Neuron (in vitro differentiated cells): Measurements from ENCODE around the gene RELL1.

ENCODE experiments used
- H2AFZ ChIP-seq: one replicate; pipeline ENCODE4 v1.6.1; 2013; ENCODE audit warnings: low read depth, mild to moderate bottlenecking, inconsistent platforms, low read length, moderate library complexity
- H3K27me3 ChIP-seq: one replicate; pipeline ENCODE4 v1.6.1; 2013; ENCODE audit warnings: low read length; ENCODE audit not compliant: insufficient read depth
- H3K36me3 ChIP-seq: one replicate; pipeline ENCODE4 v1.6.1; 2013; ENCODE audit warnings: low read length; ENCODE audit not compliant: insufficient read depth
- H3K4me1 ChIP-seq: one replicate; pipeline ENCODE4 v1.6.1; 2013; ENCODE audit warnings: low read length; ENCODE audit not compliant: insufficient read depth
- H3K4me3 ChIP-seq: 2 replicates; pipeline ENCODE4 v1.5.1; 2013; ENCODE audit warnings: mild to moderate bottlenecking, low read length, moderate library complexity
- H3K9me3 ChIP-seq: one replicate; pipeline ENCODE4 v1.6.1; 2013; ENCODE audit warnings: low read length

The RELL1 gene

DNA sequence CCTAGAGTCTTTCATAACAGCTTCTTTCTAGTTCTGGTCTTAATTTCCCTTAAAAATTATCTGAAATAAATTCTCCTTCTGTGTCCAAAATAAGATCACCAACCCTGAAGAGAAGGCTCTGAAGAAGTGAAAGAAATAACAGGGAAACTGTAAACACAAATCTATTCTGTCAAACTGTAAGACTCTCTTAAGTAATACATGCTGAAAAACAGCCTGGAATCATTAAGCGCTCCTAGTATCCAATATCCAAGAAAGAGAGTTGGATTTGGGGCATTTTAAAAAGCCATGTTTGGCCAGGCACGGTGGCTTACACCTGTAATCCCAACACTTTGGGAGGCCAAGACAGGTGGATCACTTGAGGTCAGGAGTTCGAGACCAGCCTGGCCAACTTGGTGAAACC, 53.3 kb downstream of the RELL1 start:
- Histone ChIP-seq H3K9me3 (no peaks in the 10 kb centered on the region), H2AFZ (no peak overlapping the region), H3K27me3 (no peaks in the 10 kb centered on the region), H3K36me3 (peaks cover 7% of the 10 kb centered on the region), H3K4me3 (no peak overlapping the region), H3K4me1 (no peaks in the 10 kb centered on the region)

DNA sequence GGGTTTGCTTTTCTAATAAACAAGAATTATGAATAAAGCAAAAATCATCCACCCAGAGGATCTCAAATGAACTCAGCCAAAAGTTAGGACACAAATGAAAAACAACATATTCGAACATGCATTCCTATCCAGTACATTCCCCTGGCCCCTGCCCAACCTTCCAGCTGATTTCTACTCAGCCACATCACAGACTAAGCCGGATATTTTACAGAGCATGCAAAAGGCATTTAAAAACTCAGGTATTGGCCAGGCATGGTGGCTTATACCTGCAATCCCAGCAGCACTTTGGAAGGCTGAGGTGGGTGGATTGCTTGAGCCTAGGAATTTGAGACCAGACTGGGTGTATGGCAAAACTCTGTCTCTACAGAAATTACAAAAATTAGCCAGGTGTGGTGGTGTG, 54.6 kb downstream of the RELL1 start:
- H3K9me3 ChIP-seq = no peaks in the 10 kb centered on the region
- H3K4me3 ChIP-seq = no peak overlapping the region
- peaks cover 7% of the 10 kb centered on the region for H3K36me3 ChIP-seq
- peaks cover 7% of the 10 kb centered on the region for H3K4me1 ChIP-seq
- no peak overlapping the region for H2AFZ ChIP-seq
- H3K27me3 ChIP-seq = no peaks in the 10 kb centered on the region

DNA sequence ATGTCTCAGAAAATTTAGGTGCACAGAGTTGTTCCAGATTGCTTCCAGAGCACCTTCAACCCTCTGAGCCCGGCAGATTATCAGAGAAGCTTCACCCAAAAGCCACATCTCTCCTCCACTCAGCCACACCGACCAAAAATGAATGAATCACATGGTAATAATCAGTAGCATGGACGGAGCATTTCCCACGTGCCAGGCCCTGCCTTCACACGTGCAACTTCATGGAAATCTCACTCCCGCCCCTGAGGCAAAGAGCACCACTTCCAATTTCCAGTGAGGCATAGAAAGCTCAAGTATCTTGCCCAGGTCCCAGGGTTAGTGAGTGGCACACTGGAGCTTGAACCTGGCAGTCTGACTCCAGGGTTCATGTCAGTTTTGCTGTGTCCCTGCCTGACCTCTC, 56.5 kb downstream of the RELL1 start:
- H3K27me3 ChIP-seq = no peaks in the 10 kb centered on the region
- no peak overlapping the region for H2AFZ ChIP-seq
- peaks cover 7% of the 10 kb centered on the region for H3K4me1 ChIP-seq
- H3K9me3 ChIP-seq = no peaks in the 10 kb centered on the region
- H3K4me3 ChIP-seq = no peak overlapping the region
- peaks cover 7% of the 10 kb centered on the region for H3K36me3 ChIP-seq

DNA sequence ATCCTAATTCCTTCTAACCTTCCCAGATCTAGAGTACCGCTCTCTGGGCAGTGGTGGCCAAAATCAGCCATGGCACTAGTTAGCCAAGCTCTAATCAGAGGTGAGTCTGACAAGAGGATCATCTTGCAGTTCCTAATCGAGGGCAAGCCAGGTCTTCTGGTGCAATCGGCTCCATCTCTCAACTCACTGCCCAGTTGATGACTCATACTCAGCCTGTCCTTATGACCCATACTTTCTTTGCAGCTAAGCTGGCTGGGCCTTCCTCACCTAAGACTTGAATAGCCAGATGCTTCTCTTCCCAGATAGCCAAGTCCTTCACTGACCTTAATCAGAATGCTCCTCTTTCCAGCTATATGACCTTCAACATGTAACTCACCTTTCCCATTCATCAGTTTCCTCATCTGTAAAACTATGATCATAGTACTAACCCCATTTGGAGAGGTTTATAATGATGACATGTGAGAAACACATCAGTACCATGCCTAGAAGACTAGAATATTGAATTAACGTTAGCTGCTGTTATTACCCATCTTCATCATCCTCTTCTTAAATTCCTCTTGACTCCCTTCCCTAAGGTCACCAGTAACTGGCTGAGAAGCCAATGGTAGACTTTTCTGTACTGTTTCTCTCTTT, 57.1 kb downstream of the RELL1 start:
- no peak overlapping the region for H2AFZ ChIP-seq
- H3K4me1 ChIP-seq = peaks cover 7% of the 10 kb centered on the region
- peaks cover 7% of the 10 kb centered on the region for H3K36me3 ChIP-seq
- no peaks in the 10 kb centered on the region for H3K27me3 ChIP-seq
- no peaks in the 10 kb centered on the region for H3K9me3 ChIP-seq
- no peak overlapping the region for H3K4me3 ChIP-seq

DNA sequence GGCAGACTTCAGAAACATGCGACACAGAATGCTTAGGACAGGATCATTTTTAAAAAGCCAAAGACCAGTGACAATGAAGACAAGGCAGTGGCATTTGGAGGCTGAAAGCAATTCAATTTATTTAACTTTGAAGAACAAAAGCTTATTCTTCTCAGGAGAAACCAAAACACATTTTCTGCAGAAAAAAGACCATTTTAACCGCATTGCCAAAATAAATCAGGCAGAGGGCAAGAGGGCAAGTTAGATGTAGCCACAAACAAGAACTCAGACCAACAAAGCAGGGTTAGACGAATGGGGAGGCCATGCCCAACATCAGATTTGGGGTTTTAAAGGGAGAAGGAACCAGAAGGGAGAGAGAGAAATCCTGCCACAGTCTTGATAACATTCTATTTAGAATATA, 58.9 kb downstream of the RELL1 start:
- Histone ChIP-seq H3K4me1 (peaks cover 7% of the 10 kb centered on the region), H3K9me3 (no peaks in the 10 kb centered on the region)

DNA sequence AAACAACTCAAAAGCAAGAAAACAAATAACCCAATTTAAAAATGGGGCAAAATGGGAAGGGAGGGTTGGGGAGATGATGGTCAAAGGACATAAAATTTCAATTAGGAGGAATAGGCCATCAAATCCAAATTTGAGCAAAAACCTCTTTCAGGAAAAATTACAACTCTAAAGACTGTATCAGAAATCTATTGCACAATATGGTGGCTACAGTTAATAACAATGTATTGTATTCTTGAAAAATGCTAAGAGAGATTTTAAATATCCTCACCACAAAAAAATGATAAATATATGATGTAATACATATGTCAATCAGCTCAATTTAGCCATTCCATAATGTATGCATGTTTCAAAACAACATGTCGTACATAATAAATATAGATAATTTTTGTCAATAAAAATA, 60.7 kb downstream of the RELL1 start:
- Histone ChIP-seq H3K27me3 (no peaks in the 10 kb centered on the region), H3K36me3 (no peaks in the 10 kb centered on the region), H3K4me1 (peaks cover 7% of the 10 kb centered on the region), H2AFZ (no peak overlapping the region), H3K9me3 (no peaks in the 10 kb centered on the region), H3K4me3 (no peak overlapping the region)

More for the DNA sequence above, 58.9 kb downstream of the RELL1 start:
- H3K27me3 ChIP-seq = no peaks in the 10 kb centered on the region
- no peak overlapping the region for H2AFZ ChIP-seq
- H3K36me3 ChIP-seq = peaks cover 7% of the 10 kb centered on the region
- no peak overlapping the region for H3K4me3 ChIP-seq

DNA sequence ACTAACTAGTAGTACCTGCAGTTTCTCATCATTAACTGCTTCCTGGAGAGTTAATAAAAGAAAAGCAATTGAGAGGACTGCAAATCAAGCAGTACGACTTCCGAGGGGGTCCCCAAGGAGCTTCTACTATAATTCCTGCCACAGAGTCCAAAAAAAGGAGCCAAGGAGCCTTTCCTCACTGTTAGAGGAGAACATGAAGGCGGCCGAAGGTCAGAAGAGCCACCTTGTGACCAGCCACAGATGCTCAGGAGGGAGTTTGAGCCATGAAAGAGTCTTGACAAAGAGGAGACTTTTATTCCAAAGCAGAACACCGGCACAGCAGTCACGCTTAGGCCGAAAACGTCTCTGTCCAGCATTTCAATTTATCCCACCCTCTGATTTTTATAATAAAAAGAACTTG, 62.2 kb downstream of the RELL1 start:
- H3K36me3 ChIP-seq = no peaks in the 10 kb centered on the region
- no peak overlapping the region for H3K4me3 ChIP-seq
- H3K4me1 ChIP-seq = peaks cover 7% of the 10 kb centered on the region
- H2AFZ ChIP-seq = no peak overlapping the region
- H3K9me3 ChIP-seq = no peaks in the 10 kb centered on the region
- no peaks in the 10 kb centered on the region for H3K27me3 ChIP-seq

DNA sequence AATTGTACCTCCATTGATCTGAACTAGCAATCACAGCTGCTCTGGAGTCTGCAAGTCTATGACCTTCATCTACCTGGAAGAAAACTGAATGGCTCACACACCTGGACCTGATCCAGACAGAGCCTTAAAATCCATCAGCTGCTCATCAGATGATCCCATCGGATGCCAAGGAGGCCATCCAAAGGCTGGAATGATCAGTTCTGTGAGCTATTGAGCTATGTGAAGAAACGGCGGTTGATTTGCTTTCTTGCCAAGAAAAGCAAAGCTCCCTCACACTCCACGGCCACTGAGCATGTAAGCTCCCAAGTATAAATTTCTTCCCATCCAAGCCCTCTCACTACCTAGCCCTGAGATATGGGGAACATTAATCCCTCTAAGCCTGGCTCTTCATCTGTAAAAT, 63.1 kb downstream of the RELL1 start:
- no peaks in the 10 kb centered on the region for H3K9me3 ChIP-seq
- H3K4me3 ChIP-seq = no peak overlapping the region
- no peak overlapping the region for H2AFZ ChIP-seq
- peaks cover 7% of the 10 kb centered on the region for H3K4me1 ChIP-seq
- no peaks in the 10 kb centered on the region for H3K27me3 ChIP-seq
- no peaks in the 10 kb centered on the region for H3K36me3 ChIP-seq

DNA sequence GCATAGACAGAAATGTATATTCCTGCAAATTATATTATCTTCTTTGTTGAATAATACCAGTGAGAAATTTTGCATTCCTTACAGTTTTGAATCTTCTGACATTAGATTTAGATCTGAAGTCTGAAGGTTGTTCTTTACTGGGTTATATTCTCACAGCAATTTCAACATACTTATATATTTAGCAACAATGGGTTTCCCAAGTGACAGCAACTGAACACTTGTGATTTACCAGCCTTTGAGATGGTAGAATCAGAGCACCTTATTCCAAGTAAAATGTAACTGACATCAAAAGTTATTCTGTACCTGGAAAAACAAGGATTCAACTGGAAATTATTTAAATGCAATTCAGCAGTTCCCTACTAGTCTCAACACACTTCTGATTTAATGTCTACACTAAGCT, 66.0 kb downstream of the RELL1 start:
- H3K27me3 ChIP-seq = no peaks in the 10 kb centered on the region
- no peak overlapping the region for H3K4me3 ChIP-seq
- no peaks in the 10 kb centered on the region for H3K36me3 ChIP-seq
- no peaks in the 10 kb centered on the region for H3K9me3 ChIP-seq
- H3K4me1 ChIP-seq = no peaks in the 10 kb centered on the region
- no peak overlapping the region for H2AFZ ChIP-seq

DNA sequence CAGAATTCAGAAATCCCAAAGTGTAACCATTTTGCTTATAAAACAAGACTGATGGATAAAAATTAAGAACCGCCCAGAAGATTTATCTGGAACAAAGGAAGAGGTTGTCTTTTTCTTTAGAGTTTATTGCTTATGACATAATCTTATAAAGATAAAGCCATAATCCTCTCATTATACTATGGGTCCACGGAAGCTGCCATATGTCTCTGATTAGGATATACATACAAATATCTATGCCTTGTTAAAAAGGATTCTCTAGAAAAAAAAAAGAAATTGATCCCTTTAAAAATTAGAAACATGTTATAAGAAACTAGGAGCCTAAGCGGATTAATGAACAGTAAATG, 70.5 kb downstream of the RELL1 start:
- Histone ChIP-seq H3K36me3 (no peaks in the 10 kb centered on the region), H3K4me1 (no peaks in the 10 kb centered on the region), H3K9me3 (no peaks in the 10 kb centered on the region), H3K27me3 (no peaks in the 10 kb centered on the region), H2AFZ (no peak overlapping the region), H3K4me3 (no peak overlapping the region)

DNA sequence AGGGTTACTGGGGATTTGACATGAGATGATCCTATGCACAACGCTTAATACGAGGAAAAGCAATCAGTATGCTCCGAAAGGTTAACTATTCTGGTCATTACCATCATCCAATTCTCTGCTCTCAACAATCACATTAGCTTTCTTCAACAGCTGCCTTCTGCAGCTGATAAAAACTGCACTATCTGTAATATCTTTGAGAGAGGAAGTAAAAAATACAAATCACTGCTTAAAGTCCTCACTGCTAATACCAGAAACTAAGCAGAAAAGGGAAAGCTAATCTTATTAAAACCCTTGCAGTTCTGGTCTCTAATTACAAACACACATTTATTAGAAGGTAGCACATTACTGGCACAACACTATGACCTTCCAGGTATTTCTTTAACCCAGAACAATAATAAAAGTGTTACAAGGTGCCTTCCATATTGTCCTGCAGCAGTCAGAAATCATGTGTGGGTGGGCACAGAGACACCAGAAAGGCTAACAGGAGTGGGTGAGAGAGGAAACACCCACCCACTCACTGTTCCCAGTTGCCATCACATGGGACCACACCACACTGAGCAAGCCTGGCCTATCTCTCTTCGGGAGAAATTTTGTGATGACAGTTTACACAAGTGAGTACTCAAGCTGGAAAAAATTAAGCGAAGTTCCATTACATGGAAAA, 71.0 kb downstream of the RELL1 start:
- Histone ChIP-seq H3K4me1 (no peaks in the 10 kb centered on the region), H3K36me3 (no peaks in the 10 kb centered on the region), H2AFZ (no peak overlapping the region), H3K27me3 (no peaks in the 10 kb centered on the region), H3K4me3 (no peak overlapping the region), H3K9me3 (no peaks in the 10 kb centered on the region)

DNA sequence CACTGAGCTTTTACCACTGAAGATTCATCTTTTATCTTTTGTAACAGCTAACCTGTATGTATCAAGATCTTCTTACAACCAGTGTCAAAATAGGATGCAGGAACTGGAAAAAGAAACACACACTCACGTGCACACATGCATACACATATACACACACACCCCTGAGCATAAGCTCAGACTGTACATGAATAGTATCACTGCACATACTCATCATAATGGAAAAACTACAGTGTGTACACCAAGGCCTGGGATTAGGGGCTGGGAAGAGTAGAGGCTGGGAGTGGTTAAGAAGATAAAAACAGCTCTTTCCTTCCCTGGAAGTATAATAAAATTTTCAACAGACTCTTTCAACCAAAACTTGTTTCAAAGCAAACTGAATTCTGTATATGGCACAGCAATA, 73.4 kb downstream of the RELL1 start:
- no peaks in the 10 kb centered on the region for H3K36me3 ChIP-seq
- H3K27me3 ChIP-seq = no peaks in the 10 kb centered on the region
- no peaks in the 10 kb centered on the region for H3K4me1 ChIP-seq
- no peak overlapping the region for H2AFZ ChIP-seq
- H3K9me3 ChIP-seq = peaks cover 4% of the 10 kb centered on the region
- no peak overlapping the region for H3K4me3 ChIP-seq

DNA sequence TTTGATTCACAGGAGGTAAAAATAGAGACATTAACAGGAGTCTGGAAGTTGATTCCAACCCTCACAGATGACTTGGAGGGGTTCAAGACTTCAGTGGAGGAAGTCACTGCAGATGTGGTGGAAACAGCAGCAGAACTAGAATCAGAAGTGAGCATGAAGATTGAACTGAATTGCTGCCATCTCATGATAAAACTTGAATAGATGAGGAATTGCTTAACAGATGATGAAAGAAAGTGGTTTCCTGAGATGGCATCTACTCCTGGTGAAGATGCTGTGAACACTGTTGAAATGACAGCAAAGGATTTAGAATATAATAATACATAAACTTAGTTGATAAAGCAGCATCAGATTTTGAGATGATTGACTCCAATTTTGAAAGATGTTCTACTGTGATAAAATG, 76.5 kb downstream of the RELL1 start:
- Histone ChIP-seq H3K36me3 (no peaks in the 10 kb centered on the region), H2AFZ (no peak overlapping the region), H3K4me1 (no peaks in the 10 kb centered on the region), H3K27me3 (no peaks in the 10 kb centered on the region), H3K4me3 (no peak overlapping the region), H3K9me3 (peaks cover 4% of the 10 kb centered on the region)

DNA sequence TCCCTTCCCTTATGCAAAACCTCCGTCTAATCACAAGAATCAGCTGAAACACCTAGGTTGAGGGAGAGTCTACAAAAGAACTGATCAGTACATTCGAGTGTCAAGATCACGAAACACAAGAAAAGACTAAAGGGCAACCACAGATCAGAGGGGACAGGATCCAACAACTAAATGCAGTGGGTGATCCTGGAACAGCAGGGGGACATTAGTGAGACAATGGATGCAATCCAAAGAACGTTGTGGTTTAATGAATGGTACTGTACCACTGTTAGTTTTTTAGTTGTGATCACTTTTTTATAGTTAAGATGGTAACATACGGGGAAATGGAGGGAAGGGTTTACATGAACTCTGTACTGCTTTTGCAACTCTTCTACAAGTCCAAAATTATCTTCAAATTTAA, 79.2 kb downstream of the RELL1 start:
- Histone ChIP-seq H3K4me1 (no peaks in the 10 kb centered on the region), H3K4me3 (no peak overlapping the region), H2AFZ (no peak overlapping the region), H3K27me3 (no peaks in the 10 kb centered on the region), H3K36me3 (no peaks in the 10 kb centered on the region), H3K9me3 (peaks cover 4% of the 10 kb centered on the region)
